DMS79 treated with DMSO at 0.1 percent for 48 hours (cell line): Measurements from ENCODE around the gene KRTAP10-10.
A peak's percentile ranks its signal among the peaks of the same experiment; 100 is the strongest.
"Not testable (repeated sequence)": the region's sequence is repeated elsewhere in the genome, so short reads cannot be mapped to it uniquely, and the experiment has no call there.

Experiments used
- DNase-seq: peaks from one replicate; lab custom pipeline; 2025; lab: John Stamatoyannopoulos, UW

Gene KRTAP10-10

DNA sequence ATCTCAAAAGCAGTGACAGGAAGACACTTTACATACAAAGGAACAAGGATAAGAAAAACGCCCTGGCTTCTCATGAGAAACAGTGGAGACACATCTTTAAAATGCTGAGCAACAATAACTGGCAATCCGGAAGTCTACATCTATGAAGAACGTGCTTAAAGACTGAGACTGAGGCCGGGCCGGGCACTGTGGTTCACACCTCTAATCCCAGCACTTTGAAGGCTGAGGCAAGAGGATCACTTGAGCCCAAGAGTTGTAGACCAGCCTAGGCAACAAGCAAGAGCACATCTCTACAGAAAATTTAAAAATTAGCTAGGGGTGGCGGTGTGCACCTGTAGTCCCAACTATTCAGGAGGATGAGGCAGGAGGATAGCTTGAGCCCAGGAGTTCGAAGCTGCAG, 46.9 kb downstream of the KRTAP10-10 start:
- DNase-seq, result no peak

DNA sequence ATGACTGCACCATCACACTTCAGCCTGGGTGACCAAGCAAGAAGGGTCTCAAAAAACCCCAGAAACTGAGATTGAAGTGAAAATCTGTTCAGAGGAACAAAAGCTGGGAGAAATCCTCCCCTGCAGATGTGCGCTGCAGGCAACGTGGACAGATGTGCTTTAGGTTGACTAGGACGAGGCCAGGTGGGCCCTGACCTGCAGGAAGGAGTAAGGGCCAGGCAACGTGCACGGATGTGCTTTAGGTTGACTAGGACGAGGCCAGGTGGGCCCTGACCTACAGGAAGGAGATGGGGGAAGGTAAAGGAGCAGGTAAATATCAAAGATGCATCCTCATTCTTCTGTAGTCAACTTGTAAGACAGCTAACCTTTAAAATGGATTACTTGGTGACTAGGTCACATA, 47.3 kb downstream of the KRTAP10-10 start:
- no peak for DNase-seq

DNA sequence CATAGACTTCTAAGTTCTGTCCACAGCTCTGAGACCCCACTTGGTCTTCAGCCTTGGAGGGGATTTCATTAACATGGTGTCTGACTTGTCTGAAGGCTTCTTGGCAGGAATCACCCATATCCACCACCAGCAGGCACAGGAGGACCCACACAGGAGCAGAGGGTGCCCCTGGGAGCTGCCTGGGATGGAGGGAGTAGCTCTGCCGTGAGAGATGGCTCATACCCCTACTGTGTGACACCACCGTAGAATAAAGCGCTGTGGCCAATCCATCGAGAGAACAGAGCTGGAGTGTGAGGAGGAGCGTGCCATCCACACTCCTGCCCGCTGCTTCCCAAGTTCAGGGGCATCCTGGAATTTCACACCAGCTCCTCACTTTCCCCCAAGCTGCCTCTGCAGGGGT, 47.9 kb downstream of the KRTAP10-10 start:
- not testable (repeated sequence) for DNase-seq

DNA sequence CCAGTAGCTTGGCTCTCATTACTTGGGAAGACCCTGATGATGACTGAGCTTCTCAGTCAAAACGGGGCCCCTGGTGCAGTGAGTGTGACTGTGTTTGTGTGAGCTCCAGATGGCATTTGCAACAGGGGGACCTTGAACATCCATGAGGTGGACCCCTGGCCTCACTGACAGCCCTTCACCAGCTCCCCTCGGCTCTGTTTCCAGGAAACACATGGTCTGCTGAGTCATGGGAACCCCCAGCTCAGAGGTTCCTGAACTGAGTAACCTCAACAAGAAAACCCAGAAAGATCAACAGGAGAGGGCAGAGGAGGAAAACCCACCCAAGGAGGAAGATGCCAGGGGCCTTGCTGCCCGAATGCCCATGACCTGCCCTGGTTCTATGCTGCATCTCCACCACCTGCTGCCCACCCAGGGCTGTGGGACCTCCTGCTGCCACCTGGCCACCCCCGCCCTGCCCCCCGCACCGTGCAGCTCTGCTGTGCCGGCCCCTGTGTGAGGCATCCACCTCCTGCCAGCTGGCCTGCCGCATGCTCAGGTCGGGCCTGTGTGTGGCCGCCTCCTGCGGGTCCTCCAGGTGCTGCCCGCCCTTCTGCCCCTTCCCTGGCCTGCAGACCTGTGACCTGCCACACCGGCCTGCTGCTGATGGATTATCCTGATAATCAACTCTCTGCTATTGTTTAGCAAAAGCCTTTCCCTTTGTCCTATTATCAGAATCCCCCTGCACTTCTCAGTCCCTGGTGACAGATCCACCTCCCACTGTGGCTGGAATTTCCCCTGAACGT, 49.0 kb downstream of the KRTAP10-10 start:
- DNase-seq, result no peak

DNA sequence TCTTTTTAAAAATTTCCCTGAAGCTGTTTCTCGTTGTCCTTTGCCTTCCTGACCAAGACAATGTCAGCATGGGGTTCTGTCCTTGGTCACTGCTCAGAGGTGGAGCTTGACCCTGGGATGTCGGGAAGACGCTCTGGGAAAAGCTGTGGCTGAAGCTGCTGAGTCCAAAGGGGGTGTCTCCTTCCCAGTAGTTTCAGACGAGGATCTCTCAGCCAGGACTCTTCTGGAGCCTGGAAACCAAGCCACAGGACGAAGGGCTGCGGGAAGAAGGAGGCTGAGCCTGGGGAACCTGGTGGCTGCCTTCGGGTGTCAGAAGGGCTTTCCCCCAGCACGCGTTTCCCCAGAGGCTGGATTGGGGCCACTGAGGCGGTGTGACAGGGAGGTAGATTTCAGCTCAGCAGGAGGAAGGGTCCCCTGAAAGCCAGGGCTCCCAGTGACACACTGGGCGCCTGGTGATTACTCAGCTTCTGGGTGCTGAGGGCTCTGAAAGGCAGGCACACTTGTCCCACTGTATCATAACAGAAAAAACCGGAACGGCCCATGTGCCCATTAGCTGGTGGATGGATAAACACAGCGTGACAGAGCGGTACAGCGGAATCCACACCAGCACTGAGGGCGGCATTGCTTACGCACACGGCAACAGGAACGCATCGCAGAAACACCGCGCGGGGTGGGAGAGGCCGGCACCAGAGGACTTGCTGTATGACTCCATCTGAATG, 49.8 kb downstream of the KRTAP10-10 start:
- peak; percentile 41 for DNase-seq

DNA sequence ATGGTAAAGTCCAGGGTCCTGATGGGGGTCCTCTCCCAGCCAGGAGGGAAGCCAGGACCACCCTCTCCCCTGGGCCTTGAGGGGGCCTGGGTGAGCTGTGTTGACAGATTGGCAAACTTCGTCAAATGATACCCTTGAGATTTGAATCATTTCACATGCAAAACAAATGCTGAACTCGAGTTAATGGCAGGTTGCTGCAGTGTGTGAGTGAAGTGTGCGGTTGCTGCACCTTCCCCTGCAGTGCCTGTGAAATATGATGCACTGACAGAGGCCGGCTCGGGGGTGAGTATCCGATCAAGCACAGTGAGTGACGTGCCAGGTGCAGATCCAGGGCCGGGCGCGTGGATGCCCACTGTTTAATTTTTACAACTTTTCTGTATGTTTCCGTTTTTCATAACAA, 50.5 kb downstream of the KRTAP10-10 start:
- peak; percentile 80 for DNase-seq
